ENCODE measurements around the gene KANK4. TPM values are rescaled to one million over a fixed set of nuclear protein-coding genes. Genes with fewer than 3 reads are reported as not detected.

The KANK4 gene
- total RNA-seq, 4 donors from 2014 or later, result 14.5 TPM; not detected in 3

DNA sequence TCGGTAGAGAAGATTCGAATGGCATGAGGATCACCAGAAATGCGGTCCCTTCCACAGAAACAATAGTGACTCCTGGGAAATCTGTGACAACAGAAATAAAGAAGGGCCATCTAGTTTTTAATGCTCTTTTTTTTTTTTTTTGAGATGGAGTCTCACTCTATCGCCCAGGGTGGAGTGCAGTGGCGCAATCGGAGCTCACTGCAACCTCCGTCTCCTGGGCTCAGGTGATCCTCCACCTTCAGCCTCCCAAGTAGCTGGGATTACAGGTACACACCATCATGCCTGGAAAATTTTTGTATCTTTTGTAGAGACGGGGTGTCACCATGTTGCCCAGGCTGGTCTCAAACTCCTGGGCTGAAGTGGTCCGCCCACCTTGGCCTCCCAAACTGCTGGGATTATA lies 80.7 kb downstream of the KANK4 start:
- intact Hi-C loops (cut with DNase I; ENCODE audit: low total_unique reads), result no loop called here
- TF ChIP-seq POLR2A (IDR thresholded peaks at IDR 0.05), result no peak
- no peak for TF ChIP-seq CTCF (IDR thresholded peaks at IDR 0.05)
- no peaks in the 10 kb centered on the region for H3K4me1 ChIP-seq

GRCh38 chr1:62237950-62238374 lies 81.3 kb downstream of the KANK4 start:
- no peak for TF ChIP-seq POLR2A (IDR thresholded peaks at IDR 0.05)
- no peak for TF ChIP-seq CTCF (IDR thresholded peaks at IDR 0.05)
- no peaks in the 10 kb centered on the region for H3K4me1 ChIP-seq
- H3K36me3 ChIP-seq, result no peaks in the 10 kb centered on the region
- H3K9me3 ChIP-seq, result no peaks in the 10 kb centered on the region
- no peaks in the 10 kb centered on the region for H3K27me3 ChIP-seq
- DNase-seq, result no peak
- intact Hi-C loops (cut with DNase I; ENCODE audit: low total_unique reads), result no loop called here
- H3K4me3 ChIP-seq, result no peak overlapping the region
- H3K27ac ChIP-seq, result no peak overlapping the region

More for the DNA sequence above, 80.7 kb downstream of the KANK4 start:
- Histone ChIP-seq H3K4me3 (no peak overlapping the region), H3K27me3 (no peaks in the 10 kb centered on the region), H3K36me3 (no peaks in the 10 kb centered on the region), H3K27ac (no peak overlapping the region), H3K9me3 (no peaks in the 10 kb centered on the region)
- no peak for DNase-seq

GRCh38 chr1:62237361-62237760 lies 81.9 kb downstream of the KANK4 start:
- TF ChIP-seq CTCF (IDR thresholded peaks at IDR 0.05), result no peak
- TF ChIP-seq POLR2A (IDR thresholded peaks at IDR 0.05), result no peak
- no peak for DNase-seq
- Histone ChIP-seq H3K9me3 (no peaks in the 10 kb centered on the region), H3K36me3 (no peaks in the 10 kb centered on the region), H3K4me3 (no peak overlapping the region), H3K4me1 (no peaks in the 10 kb centered on the region), H3K27me3 (no peaks in the 10 kb centered on the region), H3K27ac (no peak overlapping the region)
- intact Hi-C loops (cut with DNase I; ENCODE audit: low total_unique reads), result no loop called here

- no peaks in the 10 kb centered on the region for H3K27me3 ChIP-seq
- no peaks in the 10 kb centered on the region for H3K9me3 ChIP-seq
- no peak overlapping the region for H3K27ac ChIP-seq
- H3K4me3 ChIP-seq, result no peak overlapping the region
- intact Hi-C loops (cut with DNase I; ENCODE audit: low total_unique reads), result no loop called here
- no peaks in the 10 kb centered on the region for H3K36me3 ChIP-seq
- TF ChIP-seq POLR2A (IDR thresholded peaks at IDR 0.05), result no peak
- H3K4me1 ChIP-seq, result no peaks in the 10 kb centered on the region
- DNase-seq, result no peak
These were observed 83.7 kb downstream of the KANK4 start for GRCh38 chr1:62235576-62235975.

DNA sequence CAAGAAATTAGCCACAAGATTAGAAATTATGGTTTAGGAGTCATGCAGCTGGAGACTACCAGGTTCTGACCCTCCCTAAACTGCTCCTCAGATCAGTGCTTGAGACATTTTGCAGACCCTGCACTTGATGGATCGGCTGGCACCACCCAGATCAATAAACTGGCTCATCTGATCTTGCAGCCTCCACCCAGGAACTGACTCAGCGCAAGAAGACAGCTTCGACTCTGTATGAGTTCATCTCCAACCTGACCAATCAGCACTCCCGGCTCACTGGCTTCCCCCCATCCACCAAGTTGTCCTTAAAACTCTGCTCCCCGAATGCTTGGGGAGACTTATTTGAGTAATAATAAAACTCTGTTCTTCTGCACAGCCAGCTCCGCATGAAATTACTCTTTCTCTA lies 84.5 kb downstream of the KANK4 start:
- no peak overlapping the region for H3K27ac ChIP-seq
- no peak overlapping the region for H3K4me3 ChIP-seq
- no peaks in the 10 kb centered on the region for H3K36me3 ChIP-seq
- H3K4me1 ChIP-seq, result no peaks in the 10 kb centered on the region
- TF ChIP-seq CTCF (IDR thresholded peaks at IDR 0.05) (no peak), POLR2A (IDR thresholded peaks at IDR 0.05) (no peak)
- no peaks in the 10 kb centered on the region for H3K9me3 ChIP-seq
- no peaks in the 10 kb centered on the region for H3K27me3 ChIP-seq
- DNase-seq, result no peak
- intact Hi-C loops (cut with DNase I; ENCODE audit: low total_unique reads), result no loop called here

GRCh38 chr1:62233926-62234450 lies 85.2 kb downstream of the KANK4 start:
- no peak overlapping the region for H3K4me3 ChIP-seq
- intact Hi-C loops (cut with DNase I; ENCODE audit: low total_unique reads), result no loop called here
- no peak for DNase-seq
- no peaks in the 10 kb centered on the region for H3K4me1 ChIP-seq
- TF ChIP-seq POLR2A (IDR thresholded peaks at IDR 0.05) (no peak), CTCF (IDR thresholded peaks at IDR 0.05) (no peak)
- H3K27me3 ChIP-seq, result no peaks in the 10 kb centered on the region
- H3K27ac ChIP-seq, result no peak overlapping the region
- no peaks in the 10 kb centered on the region for H3K9me3 ChIP-seq
- no peaks in the 10 kb centered on the region for H3K36me3 ChIP-seq

All from uterus (tissue), 4 donors.